GM18499 (cell line): ENCODE results near the gene DNAJC15.
A peak's percentile ranks its signal among the peaks of the same experiment; 100 is the strongest.
"Not testable (repeated sequence)": the region's sequence is repeated elsewhere in the genome, so short reads cannot be mapped to it uniquely, and the experiment has no call there.

ENCODE experiments used
- ATAC-seq: cut with Tn5 transposase; IDR thresholded peaks from one replicate; pipeline ENCODE4 v1.9.1; 2021; ENCODE audit warnings: moderate number of reproducible peaks; ENCODE audit not compliant: insufficient read depth, unreplicated experiment

The DNAJC15 gene

DNA sequence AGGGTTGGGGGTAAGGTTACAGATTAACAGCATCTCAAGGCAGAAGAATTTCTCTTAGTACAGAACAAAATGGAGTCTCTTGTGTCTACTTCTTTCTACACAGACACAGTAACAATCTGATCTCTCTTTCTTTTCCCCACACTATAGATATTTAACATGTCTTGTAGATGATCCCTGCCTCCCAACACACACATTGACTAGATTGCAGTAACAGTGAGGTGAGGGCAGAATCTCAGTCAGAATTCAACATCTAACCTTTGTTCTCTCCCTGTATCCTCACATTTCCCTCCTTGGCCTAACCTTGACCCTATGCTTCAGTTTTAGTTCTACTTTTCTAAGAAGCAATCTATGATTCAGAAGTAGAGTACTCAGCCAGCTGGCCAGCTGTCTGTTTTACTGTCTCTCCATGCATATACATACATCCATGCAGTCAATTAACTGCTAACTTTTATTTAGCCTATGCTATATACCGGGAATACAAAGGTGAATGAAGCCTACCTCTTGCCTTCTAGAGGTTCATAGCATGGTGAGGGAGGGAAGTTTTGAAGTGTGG is 18.1 kb downstream of the DNAJC15 start:
- ATAC-seq, result no peak

DNA sequence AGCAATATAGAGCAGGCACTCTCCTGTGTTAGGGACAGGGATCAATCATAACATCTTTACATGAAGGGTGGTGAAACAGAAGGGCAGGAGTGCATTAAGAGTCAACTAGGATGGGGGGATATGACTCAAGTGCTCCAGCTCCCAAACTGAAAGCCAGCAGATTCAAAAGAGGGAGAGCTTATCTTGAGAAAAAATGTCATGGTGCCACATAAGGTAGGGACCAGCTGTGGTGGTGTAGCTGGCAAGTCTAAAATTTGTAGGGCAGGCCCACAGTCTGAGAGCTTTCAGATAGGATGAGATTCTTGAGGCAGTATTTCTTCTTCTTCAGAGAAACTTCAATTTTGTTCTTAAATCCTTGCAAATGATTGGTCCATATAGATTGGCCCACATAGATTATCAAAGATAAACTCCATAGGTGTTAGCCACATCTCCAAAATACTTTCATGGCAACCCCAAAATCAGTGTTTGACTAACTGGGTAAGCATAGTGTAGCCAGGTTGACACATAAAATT is 19.1 kb downstream of the DNAJC15 start:
- ATAC-seq, result no peak

DNA sequence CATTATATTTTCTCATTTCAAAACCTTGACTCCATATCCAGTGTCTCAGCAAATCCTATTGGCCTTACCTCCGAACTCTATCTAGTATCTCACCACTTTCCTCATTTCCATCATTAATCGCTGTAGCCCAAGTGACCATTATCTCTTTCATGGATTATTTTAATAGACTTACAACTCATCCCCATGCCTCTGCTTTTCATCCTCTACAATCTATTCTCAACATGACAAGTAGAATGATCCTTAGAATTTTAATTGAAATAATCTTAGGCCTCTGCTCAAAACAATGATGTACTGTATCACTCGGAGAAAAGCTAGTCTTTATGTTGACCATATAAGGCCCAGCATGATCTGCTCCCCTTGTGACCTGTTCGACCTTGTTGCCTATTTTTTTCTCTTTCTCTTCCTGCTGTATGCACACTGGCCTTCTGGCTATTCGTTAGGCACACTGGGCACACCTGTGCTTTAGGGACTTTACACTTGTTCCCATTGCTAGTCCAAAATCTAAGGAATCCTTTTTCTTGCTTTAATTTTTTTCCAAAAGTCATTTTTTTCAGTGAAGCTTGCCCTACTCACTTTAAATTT is 21.4 kb downstream of the DNAJC15 start:
- no peak for ATAC-seq

DNA sequence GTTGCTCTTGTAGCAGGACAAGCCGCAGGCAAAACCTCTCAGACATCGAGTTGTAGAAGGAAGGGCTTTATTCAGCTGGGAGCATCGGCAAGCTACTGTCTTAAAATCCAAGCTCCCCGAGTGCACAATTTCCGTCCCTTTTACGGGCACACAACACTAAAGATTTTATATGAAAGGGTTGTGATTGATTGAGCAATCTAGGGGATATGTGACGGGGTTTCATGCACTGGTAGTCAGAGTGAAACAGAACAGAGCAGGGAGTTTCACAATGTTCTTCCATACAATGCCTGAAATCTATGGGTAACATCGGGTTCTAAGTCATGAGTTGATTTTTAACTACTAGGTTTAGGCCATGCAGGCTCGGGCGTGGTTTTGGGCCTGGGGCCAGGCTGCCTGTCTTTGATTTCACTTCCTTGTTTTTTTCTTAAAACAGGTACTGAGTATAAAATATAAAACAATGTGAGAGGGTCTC is 22.0 kb downstream of the DNAJC15 start:
- not testable (repeated sequence) for ATAC-seq

DNA sequence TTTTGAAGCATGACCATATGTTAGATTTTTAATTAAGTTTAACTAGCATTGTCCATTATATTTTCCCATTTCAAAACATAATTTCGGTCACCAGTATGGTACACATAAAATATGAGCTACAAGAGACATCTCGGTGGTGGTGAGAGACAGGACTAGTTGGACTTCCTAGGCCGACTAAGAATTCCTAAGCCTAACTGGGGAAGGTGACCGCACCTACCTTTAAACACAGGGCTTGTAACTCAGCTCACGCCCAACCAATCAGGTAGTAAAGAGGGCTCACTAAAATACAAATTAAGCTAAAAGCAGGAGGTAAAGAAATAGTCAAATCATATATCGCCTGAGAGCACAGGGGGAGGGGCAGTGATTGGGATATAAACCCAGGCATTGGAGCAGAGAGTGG is 22.9 kb downstream of the DNAJC15 start:
- no peak for ATAC-seq

DNA sequence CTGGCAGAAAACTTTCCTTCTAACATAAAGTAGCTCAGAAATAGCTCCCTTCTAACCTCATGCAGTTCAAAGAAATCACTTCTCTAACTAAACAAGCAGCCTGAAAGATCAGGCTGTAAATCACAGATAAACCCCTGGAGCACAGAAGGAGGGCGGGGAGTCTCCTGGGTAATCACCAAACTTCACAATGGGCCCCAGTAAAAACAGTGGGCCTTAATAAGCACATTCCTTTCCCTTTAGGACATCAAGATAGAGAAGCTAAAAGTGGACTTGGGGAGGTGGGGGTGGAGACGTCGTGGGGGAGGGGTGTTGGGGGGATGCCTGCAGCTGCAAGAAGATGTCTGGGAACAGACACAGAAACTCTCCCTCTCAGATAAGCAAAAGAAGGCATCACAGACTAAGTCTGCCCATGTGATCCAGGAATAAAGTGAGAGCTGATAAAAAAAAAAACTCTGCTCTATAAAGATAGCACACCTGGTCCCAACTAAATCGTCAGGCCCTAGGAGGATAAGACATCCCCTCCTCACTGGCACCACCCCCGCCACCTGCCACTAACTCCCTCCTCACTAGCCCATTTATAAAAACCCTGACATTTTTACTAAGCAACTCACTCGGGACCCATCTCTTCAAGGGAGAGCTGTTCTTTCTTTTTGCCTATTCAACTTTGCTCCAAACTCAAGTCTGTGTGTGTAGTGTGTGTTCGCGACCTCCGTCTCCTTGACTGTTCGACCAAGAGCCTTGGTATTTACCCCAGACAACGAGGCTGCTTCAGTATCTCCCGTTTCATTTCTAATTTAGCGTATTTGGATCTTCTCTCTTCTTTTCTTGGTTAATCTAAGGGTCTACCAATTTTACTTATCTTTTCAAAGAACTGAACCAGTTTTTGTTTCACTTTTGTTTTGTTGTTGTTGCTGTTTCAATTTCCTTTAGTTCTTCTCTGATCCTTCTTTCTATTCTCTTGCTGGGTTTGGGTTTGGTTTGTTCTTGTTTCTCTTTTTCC is 31.7 kb downstream of the DNAJC15 start:
- ATAC-seq, result peak; percentile 43

DNA sequence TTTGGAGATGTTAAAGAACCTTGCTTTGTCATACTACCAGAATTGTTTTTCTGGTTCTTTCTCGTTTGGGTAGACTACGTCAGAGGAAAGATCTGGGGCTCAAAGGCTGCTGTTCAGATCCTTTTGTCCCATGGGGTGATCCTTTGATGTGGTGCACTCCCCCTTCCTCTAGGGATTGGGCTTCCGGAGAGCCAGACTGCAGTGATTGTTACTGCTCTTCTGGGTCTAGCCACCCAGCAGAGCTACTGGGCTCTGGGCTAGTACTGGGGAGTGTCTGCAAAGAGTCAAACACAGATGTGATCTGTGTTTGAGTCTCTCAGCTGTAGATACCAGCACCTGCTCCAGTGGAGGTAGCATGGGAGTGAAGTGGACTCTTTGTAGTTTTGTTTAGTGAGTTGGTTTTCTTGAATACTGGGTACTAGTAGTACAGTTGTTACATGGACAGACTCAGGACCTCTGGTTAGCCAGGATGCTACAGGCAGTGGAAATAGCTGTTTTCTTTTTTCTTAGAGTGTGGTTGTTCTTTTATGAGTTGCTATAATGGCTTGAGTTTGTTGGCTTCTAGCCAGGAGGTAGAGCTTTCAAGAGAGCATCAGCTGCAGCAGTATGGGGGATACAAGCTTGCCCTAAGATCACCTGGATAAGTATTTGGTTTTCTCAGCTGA is 34.4 kb downstream of the DNAJC15 start:
- ATAC-seq, result no peak

DNA sequence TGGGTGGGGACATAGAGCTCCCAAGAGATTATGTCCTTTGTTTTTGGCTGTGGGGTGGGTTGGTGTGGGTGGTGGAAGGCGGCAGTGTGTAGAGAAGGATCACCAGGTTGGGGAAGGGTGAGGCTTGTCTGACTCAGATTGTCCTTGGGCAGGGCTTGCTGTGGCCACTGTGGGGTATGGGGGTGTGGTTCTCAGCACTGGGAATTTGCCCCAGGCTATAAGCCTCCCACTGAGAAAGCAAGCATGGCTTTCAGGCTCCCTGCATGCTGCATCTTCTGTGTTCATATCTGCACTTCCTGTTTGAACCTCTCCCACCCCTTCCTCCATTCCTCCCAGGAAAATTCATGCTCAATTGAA is 34.9 kb downstream of the DNAJC15 start:
- ATAC-seq, result no peak

DNA sequence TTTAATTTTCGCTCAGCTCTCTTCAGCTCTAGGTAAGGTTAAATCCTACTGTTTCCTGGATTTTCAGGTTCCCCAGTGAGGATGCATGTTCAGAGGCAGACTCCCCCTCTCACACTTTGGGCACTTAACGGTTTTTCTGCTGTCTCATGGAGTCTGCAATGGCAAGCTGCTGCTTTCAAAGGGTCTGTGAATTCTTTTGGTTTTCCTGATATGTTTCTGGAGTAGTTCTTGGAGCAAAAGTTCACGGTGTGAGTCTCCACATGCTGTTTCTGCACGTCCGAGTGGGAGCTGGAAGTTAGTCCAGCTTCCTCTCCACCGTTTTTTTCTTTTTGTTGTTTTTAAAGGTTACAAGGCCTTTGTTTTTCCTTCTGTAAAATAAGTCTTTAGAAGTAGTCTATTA is 35.4 kb downstream of the DNAJC15 start:
- no peak for ATAC-seq

DNA sequence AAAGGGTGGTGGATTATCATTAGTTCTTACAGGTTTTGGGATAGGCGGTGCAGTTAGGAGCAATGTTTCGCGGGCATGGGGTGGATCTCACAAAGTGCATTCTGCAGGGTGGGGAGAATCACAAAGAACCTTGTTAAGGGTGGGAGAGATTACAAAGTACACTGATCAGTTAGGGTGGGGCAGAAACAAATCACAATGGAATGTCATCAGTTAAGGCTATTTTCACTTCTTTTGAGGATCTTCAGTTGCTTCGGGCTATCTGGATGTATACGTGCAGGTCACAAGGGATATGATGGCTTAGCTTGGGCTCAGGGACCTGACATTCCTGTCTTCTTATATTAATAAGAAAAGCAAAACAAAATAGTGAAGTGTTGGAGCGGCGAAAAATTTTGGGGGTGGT is 36.4 kb downstream of the DNAJC15 start:
- ATAC-seq, result not testable (repeated sequence)

DNA sequence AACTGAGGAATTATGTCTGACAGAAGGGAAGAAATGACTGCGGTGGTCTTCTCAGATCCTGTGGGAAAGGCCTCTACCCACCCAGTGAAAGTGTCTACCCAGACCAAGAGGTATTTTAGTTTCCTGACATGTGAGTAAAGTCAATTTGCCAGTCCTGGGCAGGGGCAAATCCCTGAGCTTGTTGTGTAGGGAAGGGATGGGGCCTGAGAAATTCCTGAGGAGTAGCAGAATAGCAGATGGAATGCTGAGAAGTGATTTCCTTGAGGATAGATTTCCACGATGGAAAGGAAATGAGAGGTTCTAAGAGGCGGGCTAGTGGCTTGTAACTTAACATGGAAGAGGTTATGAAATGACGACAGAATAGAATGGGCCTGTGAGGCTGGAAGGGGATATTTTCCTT is 37.4 kb downstream of the DNAJC15 start:
- not testable (repeated sequence) for ATAC-seq

DNA sequence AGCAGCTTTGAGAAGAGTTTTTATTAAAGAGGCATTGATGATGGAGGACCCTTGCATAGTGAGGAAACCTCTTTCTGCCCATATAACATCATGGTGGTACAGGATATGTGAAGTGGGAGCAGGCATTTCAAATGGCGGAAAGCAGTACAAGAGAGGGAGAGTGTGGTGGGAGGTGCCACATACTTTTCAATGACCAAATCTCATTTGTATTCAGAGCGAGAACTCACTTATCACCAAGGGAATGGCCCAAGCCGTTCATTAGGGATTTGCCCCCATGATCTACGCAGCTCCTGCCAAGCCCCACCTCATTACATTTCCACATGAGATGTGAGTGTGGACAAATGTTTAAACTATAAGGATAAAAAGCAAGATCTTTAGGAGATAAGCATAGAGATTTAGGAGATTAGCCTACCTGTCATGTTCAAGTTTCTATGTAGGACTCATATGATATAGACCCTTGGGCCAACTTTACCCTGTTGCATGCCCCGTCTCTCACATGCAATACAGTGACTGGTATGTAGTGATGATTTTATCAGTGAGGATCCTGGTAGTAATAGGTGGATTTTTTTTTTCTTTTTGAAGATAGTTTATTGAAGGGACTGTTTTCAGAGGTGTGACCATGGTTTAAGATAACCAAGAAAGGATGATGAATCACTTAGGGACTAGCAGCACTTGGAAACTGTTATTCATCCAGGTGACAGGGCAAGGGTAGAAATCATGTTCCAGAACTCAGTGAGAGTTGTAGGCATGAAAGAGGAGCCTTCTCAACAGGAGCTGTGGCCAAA is 38.3 kb downstream of the DNAJC15 start:
- ATAC-seq, result no peak

DNA sequence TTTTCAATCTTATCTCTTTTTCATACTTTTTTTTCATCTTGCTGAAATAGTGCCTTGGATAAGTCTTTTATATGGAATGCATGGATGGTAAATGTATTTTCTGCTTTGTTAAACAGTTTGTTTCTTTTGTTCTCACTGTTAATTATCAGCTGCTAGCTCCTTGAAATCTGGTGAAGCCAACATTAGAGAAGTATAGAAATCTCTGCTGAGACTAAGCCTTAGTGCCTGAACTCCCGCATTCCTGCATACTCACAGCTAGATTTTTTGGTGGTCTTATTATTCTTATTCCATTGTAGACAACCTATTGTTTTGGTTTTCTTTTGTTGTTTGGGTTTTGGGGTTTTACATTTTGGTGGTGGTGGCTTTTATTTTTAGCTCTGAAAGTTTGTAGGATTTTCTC is 48.4 kb downstream of the DNAJC15 start:
- no peak for ATAC-seq

DNA sequence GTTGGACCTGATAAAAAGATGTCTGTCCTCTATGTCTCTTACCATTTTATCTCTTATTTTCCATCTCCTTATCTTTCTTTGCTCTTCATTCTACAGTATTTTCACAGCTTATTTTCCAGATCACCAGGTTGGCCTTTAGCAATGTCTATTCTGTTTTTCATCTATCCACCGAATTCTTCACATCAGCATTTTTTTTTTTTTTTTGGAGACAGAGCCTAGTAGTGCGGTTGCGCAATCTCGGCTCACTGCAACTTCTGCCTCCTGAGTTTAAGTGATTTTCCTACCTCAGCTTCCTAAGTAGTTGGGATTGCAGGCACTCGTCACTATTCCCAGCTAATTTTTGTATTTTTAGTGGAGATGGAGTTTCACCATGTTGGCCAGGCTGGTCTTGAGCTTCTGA is 49.0 kb downstream of the DNAJC15 start:
- no peak for ATAC-seq

DNA sequence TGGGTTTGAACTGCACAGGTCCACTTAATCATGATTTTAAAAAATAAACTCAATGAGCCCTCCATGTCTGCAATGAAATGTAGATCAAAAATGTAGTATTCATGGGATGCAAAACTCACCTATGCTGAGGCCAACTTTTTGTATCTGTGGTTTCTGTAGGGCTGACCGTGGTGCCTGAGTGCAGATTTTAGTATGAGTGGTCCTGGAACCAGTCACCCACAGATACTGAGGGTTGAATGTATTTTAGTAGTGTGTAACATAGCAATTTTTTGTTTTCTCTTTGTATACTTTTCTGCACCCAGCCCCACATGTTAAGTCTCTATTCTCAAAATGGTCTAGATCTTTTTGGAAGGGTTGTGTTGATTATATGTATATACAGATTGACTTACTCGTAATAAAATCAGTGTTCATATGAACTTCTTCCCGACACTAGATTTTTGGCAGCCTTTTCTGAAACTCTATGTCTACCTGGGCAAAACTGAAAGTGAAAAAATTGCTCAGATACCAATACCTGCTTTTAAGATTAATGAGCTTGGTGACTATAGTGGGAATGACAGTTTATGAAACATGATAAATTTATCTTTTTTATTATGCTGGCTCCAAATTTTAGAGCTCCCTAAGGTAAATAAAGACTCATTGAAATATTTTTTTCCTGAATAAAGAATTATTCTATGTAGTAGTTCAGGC is 51.6 kb downstream of the DNAJC15 start:
- peak; percentile 71 for ATAC-seq

DNA sequence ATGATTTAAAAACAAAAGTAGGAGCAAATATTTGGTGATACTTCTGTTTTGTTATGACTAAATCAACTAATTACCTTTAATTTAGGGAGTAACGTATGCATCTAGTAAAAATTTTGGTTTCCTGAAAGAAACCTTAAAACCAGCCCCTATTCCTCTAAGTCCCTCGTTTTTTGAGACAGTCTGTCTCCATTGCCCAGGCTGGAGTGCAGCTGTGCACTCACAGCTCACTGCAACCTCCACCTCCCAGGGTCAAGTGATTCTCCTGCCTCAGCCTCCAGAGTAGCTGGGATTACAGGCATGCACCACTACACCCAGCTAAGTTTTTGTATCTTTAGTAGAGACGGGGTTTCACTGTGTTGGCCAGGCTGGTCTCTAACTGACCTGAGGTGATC is 52.1 kb downstream of the DNAJC15 start:
- ATAC-seq, result not testable (repeated sequence)

DNA sequence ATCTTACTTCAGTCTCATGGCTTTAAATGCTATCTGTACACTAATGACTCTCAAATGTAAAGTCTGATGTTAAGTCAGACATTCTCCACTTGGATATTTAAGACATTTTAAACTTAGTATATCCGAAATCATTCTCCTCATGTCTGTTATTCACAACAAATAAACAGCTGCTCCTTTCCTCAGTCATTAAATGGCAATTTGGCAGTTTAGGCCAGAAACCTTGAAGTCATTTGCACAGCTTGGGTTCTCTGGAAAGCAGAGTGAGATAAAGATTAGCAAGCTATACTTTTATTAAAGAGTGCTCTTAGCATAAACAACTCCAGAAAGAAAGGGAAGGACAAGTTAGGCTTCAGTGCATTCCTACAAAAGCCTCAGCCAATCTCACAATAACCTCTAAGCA is 53.7 kb downstream of the DNAJC15 start:
- ATAC-seq, result no peak

DNA sequence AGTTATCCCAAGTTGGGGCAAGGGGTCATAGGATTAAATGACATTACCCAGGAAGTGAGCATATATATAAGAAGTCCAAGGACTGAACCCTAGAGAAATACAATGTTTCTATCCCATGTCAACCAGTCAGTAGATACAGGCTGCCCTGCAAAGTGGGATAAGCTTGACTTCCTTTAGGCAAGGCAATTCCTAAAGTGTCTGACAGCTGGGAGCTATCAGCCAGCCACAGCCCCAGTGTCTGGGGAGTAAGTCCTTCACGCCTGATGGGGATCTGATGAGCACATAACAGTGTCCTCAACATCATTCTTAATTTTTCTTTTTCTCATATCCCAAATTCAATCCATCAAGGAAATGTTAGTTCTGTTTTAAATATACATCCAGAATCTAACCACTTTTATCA is 54.1 kb downstream of the DNAJC15 start:
- ATAC-seq, result no peak

DNA sequence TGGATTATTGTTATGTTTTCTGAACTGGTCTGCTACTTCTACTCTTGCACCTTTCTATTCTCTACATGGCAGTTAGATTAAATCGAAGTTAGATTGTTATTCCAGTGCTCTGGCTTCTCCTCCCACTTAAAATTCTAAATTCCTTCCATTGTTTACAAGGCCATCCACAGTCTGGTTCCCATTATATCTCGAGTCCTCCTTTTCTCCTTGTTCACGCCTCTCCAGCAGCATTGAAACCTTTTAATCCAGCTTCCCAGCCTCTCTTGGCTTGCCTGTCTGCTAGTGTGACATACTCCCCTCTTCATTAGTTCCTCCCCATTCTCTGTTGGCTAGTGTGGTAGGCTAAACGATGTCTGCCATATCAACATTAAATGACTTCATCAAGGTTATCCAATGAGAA is 54.5 kb downstream of the DNAJC15 start:
- ATAC-seq, result no peak
